Hematopoietic multipotent progenitor cell treated with erythropoietin and hydrocortisone succinate and interleukin-3 and kit ligand, for 17 days (in vitro differentiated cells): ENCODE data around the gene GMDS.

Experiments
- DNase-seq: peaks from one replicate; pipeline ENCODE4 v3.0.0-alpha.2; 2015; ENCODE audit warnings: low spot score

GMDS gene

DNA sequence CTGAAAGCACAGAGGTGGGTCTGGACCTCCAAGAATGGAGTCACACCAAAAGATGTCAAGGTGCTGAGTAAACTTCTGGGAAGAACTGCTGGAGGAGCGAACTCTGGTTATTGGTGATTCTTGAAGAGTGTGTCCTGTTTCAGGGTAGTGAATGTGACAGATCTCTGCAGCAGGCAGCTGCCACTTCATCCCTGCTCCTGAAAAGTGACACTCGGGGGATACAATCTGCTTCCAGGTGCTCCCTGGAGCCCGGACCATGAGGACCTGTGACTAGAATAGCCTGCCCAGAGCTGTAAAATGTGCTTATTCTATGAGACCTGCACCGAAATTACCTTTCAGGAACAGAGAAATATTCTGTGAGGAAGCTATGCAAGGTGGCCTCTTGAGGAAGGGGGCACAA, 444.6 kb downstream of the GMDS start:
- DNase-seq: no peak

DNA sequence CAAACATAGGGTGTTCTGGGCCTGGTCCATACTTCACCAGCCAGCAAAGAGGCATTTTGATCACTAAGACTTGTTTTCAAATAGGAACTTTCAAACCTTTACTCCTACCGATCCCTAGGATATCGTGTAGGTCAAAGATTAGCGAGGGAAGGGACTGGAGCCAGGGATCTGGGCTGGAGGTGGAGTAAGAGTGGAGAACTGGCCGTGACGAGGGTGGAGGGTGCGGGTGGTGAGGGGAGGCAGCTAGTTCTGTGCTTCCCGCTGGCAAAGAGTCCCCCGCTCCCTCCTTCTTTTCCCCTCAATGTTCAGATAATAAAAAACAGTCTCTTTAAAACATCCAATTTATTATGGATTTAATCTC, 446.5 kb downstream of the GMDS start:
- DNase-seq: no peak

DNA sequence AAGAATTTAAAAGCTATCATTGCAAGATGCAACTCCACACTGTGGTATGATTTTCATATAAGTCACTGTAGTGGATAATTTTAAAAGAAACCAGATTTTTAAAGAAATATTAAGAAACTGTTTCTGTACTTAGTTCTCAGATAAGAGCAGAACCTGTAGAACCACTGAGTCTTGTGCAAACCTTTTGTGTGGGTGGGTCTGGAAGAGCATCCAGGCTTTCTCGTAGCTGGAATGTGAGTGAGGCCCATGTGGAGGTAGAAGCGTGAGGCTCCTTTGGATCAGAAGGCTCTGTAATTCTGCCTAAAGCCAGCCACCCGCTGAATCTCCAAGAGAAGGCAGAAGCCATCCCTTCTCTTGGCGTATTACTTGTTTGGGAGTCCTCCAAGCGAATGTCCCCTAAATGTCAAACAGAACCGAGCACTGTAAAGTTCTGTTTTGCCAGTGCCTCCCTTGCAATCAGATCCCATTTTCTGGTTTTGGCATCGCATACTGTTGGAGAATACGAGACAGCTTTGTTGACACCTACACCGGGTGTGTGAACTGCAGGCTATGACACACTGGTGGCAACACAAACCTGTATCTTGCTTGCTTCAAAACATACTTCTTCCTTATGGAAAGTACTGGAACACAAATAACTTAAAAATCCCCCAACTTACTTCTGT, 447.0 kb downstream of the GMDS start:
- DNase-seq: no peak

DNA sequence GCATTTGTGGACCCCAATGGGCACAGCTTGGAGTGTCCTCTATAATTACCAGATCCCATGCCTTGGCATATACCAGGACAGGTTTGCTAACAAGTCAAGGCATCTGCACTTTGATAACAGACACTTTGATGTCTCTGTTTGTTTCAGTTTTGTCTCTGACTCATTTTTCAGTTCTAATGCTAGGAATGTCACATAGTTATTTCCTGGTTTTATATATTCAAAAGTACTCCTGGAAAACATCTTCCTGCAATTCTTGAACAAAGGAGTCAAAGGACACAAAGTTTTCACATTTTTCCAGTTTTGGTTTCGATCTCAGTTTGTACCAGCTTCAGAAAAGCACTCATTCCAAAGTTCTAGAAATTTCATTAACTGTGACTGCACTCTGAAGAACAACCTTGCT, 447.6 kb downstream of the GMDS start:
- DNase-seq: no peak

DNA sequence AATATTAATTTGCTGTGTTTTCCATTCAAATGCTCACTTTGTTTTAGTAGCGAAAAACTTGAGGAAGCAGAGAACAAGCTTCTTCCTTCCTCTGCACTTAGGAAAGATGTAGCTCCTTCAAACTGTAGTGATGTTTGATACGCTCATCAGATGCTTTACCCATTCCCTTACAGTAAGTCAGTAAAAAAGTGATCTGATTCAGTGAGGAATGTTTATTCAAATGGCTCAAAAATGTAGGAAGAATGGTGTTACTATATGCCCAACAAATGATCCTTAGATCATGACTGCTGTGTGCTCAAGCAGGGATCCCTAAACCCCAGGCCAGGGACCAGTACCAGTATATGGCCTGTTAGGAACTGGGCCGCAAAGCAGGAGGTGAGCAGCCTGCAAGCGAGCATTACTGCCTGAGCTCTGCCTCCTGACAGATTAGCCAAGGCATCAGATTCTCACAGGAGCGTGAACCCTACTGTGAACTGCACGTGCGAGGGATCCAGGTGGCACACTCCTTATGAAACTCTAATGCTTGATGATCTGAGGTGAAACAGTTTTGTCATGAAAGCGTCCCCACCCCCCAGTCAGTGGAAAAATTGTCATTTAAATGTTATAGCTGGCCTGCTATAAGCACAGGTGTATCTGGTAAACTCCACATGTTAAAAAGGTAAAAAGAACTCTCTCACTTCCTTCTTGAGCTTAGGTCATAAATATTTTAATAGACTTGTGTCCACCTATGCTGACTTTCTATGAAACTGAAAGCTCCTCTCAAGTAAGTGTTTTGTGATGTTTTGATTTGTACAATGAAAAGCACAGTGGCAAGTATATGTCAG, 448.5 kb downstream of the GMDS start:
- DNase-seq: no peak

DNA sequence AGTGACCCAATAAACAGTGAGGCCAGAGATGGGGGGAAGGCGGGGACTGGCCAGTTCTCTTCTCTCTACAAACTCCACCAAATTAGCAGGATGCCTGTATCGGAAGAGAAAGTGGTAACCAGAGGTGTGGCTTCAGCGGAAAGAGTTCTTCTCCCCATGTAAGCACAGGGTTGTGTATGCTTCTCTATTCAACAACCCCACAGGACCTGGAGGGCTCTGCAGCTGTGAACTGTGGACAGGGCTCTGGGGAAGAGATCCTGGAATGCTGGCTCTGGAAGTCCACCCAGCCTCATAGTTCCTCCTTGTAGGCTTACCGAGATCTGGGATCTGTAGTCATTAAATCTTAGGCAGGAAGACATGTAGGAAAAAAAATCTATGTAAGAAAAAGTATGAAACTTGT, 449.5 kb downstream of the GMDS start:
- DNase-seq: no peak

DNA sequence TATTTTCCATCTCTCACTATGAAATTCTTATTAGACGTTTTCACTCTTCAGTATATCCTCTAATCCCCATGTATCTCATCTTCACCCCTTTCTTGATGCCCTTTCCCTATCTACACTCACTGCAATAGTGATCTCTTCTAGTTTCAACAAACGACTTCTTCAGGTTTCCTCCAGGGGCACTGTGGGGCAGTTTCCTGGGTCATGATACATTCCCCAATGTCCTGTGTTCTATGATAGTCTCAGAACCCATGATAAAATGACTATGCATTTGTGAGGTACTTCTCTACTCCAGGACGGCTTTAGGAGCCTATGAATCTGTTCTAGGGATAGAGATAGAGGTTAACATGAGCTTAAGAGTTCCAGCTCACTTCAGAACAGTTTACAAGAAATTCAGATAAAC, 452.4 kb downstream of the GMDS start:
- no peak for DNase-seq

DNA sequence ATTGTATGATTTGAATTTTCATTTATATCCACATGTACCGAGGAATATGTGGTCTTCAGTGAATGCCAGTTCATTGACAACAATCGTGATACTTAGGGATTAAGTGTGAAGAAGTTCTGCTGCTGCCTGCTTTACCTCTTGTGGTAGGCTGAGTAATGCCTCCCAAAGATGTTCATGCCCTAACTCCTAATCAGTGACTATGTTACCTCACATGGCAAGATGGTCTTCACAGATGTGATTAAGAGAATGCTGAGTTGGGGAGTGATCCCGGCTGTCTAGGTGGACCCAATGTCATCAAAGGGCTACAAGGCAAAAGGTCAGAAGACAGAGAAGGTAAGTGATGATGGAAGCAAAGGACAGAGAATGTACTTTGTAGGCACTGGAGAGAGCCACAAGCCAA, 454.7 kb downstream of the GMDS start:
- DNase-seq: no peak

DNA sequence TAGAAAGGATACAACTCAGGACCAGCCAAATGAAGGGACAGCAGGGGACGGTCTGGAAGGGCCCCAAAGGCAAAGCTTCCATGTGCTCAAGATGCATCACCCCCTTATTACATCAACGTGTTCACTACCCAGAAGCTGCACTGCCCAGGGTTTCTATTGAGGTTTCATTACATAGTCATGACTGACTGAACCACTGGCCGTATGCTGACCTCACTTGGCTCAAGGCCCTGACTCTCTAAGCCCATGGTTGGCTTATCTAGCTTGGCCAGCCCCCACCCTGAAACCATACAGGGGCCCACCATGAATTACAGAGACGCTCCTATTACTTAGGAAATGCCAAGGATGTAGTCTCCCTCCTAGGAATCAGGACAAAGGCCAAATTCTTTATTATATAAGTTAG, 456.3 kb downstream of the GMDS start:
- no peak for DNase-seq

DNA sequence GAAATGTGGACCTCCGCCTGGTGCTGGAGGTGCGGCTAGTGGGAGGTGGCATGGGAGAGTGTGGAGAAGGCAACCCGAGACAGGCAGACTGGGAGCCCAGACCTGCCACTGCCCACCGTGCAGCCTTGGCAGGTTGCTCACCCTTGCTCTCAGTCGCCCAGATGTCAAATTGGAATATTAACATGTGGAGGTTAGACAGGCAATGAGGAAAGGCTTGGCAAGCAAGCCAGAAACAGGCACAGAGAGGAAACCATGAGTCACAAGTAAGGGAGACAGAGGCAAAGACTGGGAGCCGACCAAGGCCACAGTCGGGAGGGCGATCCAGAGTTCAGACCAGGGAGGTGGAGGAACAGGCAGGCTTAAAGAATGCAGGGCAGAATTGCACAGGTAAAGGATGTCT, 457.5 kb downstream of the GMDS start:
- DNase-seq: no peak

DNA sequence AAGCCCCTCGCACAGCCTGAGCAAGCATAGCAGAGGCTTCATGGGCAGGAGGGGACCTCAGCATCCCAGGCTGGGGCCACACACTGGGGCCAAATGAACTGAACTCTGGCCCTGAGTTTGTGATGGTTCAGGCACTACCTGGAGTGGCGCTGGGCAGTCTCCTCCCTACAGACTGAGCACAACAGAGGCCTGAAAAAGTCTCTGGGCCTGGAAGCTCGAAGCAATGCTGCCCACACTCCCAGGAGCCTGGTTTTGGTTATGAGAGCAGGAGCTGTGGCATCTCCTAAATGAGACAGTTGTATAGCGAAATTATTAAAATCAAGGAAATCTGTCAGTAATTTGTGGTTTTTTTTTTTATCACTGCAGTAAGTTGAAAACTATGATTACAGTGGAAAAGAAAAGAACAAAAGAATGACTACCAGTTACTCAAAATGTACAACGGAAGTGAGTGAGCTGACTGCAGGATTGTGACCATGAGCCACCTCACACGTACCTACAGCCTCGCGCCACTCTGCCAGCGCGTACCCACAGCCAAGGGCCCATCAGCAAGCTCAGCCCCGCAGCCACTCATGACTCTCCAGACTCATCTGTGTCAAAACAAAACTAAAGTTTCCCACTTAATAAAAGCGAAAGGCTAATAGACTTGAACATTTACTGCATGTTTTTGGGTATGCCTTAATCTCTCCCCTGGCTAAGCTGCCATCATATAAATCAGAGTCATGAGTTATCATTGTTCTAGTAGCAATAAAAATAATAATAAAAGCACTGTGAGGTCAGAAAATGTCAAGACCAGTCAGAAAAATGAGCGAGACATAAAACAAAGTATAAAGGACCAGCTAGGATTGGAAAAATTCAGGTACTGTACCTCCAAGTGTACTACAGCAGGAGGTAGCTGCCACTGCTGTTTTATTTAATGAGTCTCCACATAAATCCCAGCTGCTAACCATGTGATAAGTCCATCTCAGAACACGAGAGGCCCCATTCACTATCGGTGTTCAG, 458.7 kb downstream of the GMDS start:
- no peak for DNase-seq

DNA sequence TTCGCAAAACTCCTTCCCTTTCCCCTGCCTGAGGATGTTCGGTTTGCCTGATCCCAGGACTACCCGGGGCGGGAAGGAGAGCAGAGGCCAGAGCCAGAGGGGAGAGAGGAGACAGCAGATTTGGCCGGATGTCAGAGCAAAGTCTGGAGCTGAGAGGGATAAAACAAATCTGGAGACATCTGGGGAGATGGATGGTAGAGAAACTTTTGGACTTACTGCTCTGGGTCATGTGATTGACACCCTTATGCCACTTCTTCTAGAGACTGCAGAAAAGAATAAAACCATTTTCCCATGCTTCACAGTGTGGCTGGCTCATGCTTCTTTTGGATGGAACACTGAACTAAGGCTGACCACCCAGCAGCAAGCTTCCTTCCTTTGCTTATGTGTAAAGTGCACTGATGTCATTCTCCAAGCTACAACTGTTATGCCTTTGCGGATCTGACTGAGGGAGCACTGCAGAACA, 461.0 kb downstream of the GMDS start:
- DNase-seq: no peak

DNA sequence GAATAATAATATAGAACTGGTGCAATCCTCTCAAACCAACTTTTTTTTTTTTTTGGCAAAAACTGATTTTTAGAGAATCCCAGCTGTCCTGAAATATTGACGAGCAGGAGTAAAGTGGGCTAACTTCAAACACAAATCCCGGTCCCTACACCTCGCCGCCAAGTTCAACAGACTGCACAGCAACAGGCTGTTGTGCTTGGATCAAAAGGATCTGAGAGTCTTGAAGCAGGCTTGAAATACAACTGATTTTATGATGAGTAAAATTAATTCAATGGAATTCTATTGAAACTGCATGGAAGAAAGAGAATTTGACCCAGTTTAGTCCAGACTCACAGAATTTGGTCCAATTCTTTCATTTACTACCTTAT, 463.6 kb downstream of the GMDS start:
- DNase-seq: no peak

DNA sequence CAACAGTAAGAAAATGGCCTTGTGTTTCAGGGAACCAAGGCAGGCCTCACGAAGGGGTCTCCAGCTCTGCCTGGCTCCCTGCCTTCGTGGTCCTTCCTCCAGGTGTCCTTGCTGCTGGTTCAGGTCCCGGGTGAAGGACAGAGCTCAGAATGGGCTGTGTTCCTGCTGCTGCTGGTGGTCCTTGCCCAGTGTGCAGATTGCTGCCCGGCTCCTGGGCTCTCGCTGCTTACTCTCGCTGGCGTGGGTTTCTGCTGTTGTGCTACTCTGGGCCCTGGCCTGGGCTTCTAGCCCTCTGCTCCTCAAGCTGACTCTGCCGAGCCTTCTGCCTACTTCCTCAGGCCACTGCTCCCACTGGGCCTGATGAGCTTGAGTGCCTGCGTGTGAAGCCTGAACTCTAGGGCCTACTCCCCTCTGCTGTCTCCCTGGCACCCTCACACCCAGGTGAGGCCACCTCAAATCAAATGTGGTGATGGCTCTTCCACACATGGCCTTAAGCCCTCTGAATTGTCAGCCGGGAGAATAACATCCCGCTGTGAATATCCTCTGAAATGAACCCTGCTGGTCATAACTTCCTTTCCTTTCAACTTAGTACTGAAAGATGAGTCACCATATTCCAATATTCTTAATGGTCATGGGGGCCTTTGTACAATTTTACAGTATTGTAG, 464.1 kb downstream of the GMDS start:
- no peak for DNase-seq

DNA sequence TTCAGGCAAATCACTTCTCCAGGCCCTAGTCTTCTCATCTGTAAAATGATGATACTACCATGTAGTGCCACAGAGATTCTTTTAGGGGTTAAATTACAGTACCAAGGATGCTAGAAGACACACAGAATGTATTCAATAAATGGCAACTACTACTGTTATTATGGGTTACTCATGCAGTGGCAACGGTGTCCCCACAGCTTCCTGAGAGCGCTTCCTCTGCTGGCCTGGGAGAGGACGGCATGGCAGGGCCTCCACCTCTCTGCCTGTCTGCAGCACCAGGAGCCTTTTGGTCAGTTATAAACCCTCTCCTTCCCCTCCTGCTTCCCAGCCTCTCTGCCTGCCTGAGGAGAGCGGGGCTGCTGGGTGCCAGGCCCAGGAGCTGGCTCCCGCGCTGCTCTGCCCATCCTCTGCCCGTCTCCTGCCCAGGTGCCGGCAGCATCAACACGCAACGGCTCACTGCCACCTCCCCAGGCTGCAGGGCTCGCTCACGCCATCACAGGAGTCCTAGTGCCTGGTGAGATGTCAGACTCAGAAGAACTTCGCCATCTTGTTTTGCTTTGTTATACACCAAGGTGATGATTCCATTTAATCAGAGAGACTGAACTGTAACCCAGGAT, 465.0 kb downstream of the GMDS start:
- no peak for DNase-seq

DNA sequence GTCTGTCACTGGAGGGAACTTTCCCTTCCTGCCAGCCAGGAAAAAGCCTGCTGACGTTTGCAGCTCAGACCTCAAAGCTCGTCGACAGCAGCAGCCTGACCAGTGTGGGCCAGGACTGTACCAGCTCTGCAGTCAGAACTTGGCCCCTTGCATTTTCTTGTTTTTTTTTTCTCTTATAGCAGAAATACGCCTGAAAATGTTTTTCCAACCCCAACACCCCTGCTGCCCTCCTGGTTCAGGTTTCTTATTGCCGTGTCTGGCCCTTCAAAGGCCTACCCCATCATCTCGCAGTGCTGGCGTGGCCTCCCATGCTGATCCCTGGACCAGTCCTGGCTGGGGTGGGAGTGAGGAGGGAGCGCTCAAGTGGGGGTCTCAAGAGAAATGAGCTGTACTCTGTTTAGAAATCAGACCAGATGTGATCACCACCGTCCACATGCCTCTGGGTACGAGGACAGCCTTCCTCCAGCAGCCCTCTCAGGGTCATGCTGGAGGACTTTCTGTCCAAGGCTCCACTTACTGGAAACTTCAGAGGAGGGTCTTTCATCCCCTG, 466.6 kb downstream of the GMDS start:
- DNase-seq: no peak

DNA sequence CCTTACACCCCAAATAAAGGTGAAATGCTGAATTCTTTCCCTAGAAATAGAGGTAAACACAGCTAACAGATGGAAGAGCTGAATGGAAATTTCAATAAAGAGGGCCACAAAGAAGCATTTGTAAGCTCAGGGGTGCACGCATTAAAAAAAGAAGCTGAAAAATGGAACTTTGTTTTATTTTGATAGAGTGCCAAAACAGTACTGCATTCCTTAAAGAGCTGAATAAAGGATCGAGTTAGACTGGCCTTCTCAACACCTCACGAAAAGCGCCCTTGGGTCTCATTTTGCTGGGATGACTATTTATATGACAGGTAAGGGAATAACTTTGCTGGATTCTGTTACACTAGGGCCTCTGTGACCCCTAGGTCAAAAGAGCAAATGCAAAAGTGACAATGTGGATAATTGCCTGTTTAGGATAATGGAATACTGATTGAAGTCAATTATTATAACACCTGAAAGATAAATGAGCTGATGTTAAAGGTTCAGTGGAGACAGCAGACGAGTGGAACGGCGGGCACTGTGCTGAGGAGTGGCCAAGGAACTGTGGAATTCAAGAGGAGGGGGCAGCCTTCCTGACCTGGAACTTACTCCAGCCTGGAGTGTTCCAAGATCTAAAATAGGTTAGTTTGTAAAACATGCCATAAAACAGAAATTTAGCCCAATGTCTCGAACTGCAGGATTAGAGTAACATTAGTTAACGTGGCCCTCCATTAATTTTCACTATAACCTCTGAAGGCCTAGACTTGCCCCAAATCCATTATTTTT, 467.3 kb downstream of the GMDS start:
- DNase-seq: no peak

DNA sequence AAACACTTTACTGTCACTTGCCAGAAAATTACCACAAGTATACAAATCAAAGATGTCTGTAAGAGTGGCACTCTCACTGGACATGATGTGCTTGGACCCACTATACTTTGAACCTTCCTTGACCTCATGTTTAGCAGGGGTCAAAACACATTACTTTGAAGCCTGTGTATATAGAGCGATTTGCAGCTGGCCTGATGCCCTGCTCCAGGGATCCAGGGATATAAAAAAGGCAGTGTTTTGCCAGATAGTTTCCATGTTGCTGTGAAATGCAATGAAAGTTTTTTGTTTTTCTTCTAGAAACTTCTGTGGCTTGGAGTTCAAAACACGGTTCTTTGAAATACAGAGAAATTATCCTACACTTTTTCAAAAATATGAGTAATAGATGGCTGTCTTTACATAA, 470.0 kb downstream of the GMDS start:
- DNase-seq: no peak

DNA sequence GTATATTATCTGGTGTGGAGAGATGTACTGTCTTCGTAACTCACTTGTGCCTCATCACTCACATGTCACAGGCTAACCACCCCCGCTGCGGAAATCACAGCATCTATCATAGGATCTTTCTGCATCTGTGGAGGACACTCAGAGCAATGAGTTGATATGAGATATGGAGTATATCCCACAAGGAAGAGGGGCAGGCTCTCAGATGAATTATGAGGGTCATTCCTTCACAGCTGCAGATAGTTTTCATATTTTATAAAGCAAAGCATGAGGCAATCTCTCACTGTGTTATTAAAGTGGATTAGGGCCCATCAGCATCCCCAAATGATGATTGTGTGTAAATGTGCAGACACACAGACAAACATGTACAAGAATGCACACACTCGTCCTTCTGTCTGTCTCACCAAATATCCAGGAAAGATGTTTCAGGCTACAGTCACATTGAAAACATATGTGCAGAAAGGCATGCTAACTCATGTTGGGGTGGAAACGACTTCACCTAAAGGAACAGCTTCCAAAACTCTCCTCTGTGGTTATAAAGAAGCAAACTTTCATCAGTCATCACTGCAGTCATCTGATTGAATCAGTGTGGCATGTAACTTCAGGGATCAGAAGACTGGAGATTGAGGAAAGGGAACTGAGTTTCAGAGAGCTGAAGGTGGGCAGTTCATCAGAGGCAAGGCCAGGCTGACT, 471.0 kb downstream of the GMDS start:
- no peak for DNase-seq

DNA sequence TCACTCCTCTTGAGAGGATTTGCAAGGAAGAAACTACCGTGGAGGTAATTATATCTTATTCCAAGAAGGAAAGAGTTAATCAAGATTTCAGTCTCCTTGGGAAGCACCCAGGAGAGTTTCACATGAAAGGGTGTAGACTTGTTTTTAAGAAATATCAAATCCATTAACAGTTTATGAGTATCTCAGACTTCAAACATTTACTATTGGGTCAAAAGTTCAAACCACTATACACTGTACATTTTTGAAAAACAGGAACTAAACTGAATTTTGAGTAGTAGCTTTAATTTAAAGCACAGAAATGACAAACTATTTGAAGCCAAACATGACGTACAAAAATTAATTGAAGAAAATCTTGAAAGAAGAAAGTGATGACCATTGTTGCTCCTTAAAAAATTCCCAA, 471.7 kb downstream of the GMDS start:
- no peak for DNase-seq
